ENCODE data around the gene TLX2. TPM values are rescaled to one million over a fixed set of nuclear protein-coding genes. Genes with fewer than 3 reads are reported as not detected.
"Not testable (repeated sequence)": the region's sequence is repeated elsewhere in the genome, so short reads cannot be mapped to it uniquely, and the experiment has no call there.

The TLX2 gene
- total and polyA plus RNA-seq, 2 of the 13 experiments (the other 11 are each of a cell fraction or from before 2014, with no cell fraction given): 0.05 to 0.20 TPM

- Histone ChIP-seq H3K79me2 (ENCODE audit: insufficient read depth, low read length) (peaks cover 45% of the 10 kb centered on the region), H3K36me3 (replicated peaks in 1 of 2; ENCODE audit: control insufficient read depth in 1 of 2, insufficient read depth in 2 of 2, low read length in 2 of 2) (peaks cover 2 to 10% of the 10 kb centered on the region in 2 experiments; a peak in 4 of 5 replicates), H3K9ac (ENCODE audit: insufficient read depth, low read depth, low read length) (peak overlapping the region; percentile 91), H3K4me1 (ENCODE audit: insufficient read depth, low read length) (peaks cover 74% of the 10 kb centered on the region), H3K4me3 (replicated peaks in 1 of 3; ENCODE audit: insufficient read depth in 1 of 3, low read depth in 2 of 3, low read length in 3 of 3) (peak overlapping the region; percentile 82 to 87 (median 83)), H3K4me2 (ENCODE audit: low read depth, low read length) (peak overlapping the region; percentile 78)
- TF ChIP-seq JUN (CRISPR knock-in tag; IDR thresholded peaks at IDR 0.05) (0 out of 2 replicates have a peak, but pooled peaks have one; percentile 24), ZNF362 (CRISPR knock-in tag; IDR thresholded peaks at IDR 0.05; ENCODE audit: borderline replicate concordance) (0 out of 2 replicates have a peak, but pooled peaks have one; percentile 27), CHD4 (IDR thresholded peaks at IDR 0.05; ENCODE audit: borderline replicate concordance, low read length) (0 out of 2 replicates have a peak, but pooled peaks have one; percentile 19), ZMYM3 (CRISPR knock-in tag; IDR thresholded peaks at IDR 0.05) (0 out of 2 replicates have a peak, but pooled peaks have one; percentile 21), HMGXB3 (CRISPR knock-in tag; IDR thresholded peaks at IDR 0.05; ENCODE audit: borderline replicate concordance) (0 out of 2 replicates have a peak, but pooled peaks have one; percentile 4), ZNF770 (CRISPR knock-in tag; IDR thresholded peaks at IDR 0.05) (peak; percentile 69), ZBTB38 (CRISPR knock-in tag; IDR thresholded peaks at IDR 0.05) (0 out of 2 replicates have a peak, but pooled peaks have one; percentile 40), ZNF292 (CRISPR knock-in tag; IDR thresholded peaks at IDR 0.05; ENCODE audit: borderline replicate concordance, low read depth) (0 out of 2 replicates have a peak, but pooled peaks have one; percentile 2), ZNF121 (CRISPR knock-in tag; IDR thresholded peaks at IDR 0.05) (peak; percentile 98)
- TF ChIP-seq, protein P1, sequence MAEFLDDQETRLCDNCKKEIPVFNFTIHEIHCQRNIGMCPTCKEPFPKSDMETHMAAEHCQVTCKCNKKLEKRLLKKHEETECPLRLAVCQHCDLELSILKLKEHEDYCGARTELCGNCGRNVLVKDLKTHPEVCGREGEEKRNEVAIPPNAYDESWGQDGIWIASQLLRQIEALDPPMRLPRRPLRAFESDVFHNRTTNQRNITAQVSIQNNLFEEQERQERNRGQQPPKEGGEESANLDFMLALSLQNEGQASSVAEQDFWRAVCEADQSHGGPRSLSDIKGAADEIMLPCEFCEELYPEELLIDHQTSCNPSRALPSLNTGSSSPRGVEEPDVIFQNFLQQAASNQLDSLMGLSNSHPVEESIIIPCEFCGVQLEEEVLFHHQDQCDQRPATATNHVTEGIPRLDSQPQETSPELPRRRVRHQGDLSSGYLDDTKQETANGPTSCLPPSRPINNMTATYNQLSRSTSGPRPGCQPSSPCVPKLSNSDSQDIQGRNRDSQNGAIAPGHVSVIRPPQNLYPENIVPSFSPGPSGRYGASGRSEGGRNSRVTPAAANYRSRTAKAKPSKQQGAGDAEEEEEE (CRISPR knock-in tag; IDR thresholded peaks at IDR 0.05; ENCODE audit: borderline replicate concordance): peak; percentile 13; the same call in 1 of the 2 replicates
- not testable (repeated sequence) for H4K20me1 ChIP-seq (ENCODE audit: insufficient read depth, low read length); H2AFZ ChIP-seq (ENCODE audit: low read length); H3K27me3 ChIP-seq (ENCODE audit: control insufficient read depth in 1 of 2, insufficient read depth in 2 of 2, low read length in 2 of 2); H3K9me3 ChIP-seq (ENCODE audit: low read length); H3K27ac ChIP-seq (ENCODE audit: extremely low read length, insufficient read depth, low read length); BruUV-seq (replicated peaks); FAIRE-seq; DNase-seq (ENCODE audit: low spot score); ATAC-seq
- intact Hi-C loops (cut with micrococcal nuclease; ENCODE audit: unreplicated experiment) (loop anchor here (1.0 kb wide), 5 partner anchors 19 to 104 kb away; partner anchors contain the start of genes AUP1, HTRA2 and PCGF1), in situ Hi-C loops (cut with HindIII; ENCODE audit: extremely low pct_ligation_motif_present, low pct_unique_long_range_greater_than_20kb) (loop anchor here (5.0 kb wide), 1 partner anchor 99 kb away; no protein-coding TSS in a partner anchor)
- CTCF ChIA-PET (ENCODE audit: low intra/inter-chr PET ratio, low total read pairs): interaction anchor here (1.0 to 2.4 kb wide), 7 partner anchors 19 to 104 kb away, joined by 3 to 20 read pairs (median 10); partner anchors contain the start of genes AUP1, HTRA2, INO80B and MOGS
- POLR2A ChIA-PET: interaction anchor here (1.0 to 20.6 kb wide), 12 partner anchors 9 to 93 kb away, joined by 5 to 795 read pairs (median 18); partner anchors contain the start of genes AUP1, DQX1, HTRA2 and INO80B
- 81% methylated on average over 19 of the region's 19 CpGs for WGBS (ENCODE audit: low lambda C conversion rate)
Measured at GRCh38 chr2:74483675-74484164, 30.5 kb upstream of the TLX2 start.

All from HepG2 (cell line).